Measurements from ENCODE around the gene FXYD5. TPM values are rescaled to one million over a fixed set of nuclear protein-coding genes. Genes with fewer than 3 reads are reported as not detected.
A peak's percentile ranks its signal among the peaks of the same experiment; 100 is the strongest.

Gene FXYD5
- total and polyA plus RNA-seq, 9 of the 15 experiments (the other 6 are each of a cell fraction or from before 2014, with no cell fraction given), result 104 to 537 (median 174) TPM

DNA sequence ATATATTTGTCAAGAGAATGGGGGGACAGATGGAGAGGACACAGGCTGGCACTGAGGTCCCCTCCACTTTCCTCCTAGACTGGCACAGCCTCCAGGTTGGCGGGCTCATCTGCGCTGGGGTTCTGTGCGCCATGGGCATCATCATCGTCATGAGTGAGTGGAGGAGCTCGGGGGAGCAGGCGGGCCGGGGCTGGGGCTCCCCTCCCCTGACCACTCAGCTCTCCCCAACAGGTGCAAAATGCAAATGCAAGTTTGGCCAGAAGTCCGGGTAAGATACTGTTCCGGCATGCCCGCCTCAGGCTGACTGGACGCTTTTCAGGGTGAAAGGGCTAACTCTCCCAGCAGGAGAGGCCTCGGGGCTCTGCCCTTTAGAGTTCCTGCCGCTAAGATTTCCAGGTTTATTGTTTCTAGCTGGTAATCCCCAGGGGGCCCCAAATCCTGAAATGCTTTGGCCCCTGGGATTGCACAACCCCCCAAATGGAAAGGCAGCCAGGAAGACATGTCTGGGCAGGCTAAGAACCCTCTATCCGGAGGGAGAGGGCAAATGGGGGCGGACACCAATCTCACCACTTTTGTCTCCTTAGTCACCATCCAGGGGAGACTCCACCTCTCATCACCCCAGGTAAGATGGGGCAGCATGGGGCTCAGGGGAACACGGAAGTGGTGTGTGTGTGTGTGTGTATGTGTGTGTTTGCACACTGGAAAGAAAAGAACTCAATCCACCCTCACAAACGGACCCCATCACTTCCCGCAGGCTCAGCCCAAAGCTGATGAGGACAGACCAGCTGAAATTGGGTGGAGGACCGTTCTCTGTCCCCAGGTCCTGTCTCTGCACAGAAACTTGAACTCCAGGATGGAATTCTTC lies 31.6 kb upstream of the FXYD5 start:
- TF ChIP-seq PML (IDR thresholded peaks at IDR 0.05; ENCODE audit: low read length) (no peak), CEBPB (tag; IDR thresholded peaks at IDR 0.05) (peak; percentile 59; the same call in 1 of the 2 replicates)
- DNase-seq (ENCODE audit: extremely low read depth in 1 of 4, low spot score in 3 of 4), result no peak
- H3K4me3 ChIP-seq, result no peak overlapping the region
- no peak overlapping the region; a peak in 1 of 4 replicates for H3K9ac ChIP-seq (ENCODE audit: insufficient read depth in 1 of 2, low read depth in 2 of 2, low read length in 2 of 2)
- no TSS peak for BruUV-seq (replicated peaks)
- POLR2A ChIA-PET, result interaction anchor here (0.7 to 0.8 kb wide), 2 partner anchors 18 to 113 kb away, joined by 3 read pairs; no protein-coding TSS in a partner anchor
- FAIRE-seq, result peak; percentile 40
- no peaks in the 10 kb centered on the region for H3K79me2 ChIP-seq (ENCODE audit: control insufficient read depth, insufficient read depth, low read length)
- H3K27ac ChIP-seq (ENCODE audit: extremely low read depth, low read depth, low read length), result no peak overlapping the region
- no peaks in the 10 kb centered on the region for H3K9me3 ChIP-seq (replicated peaks; ENCODE audit: control insufficient read depth, insufficient read depth, low read depth, low read length)
- ATAC-seq, result no peak
- no peak overlapping the region for H2AFZ ChIP-seq (ENCODE audit: low read depth, low read length)
- H3K27me3 ChIP-seq (ENCODE audit: control insufficient read depth in 2 of 2, insufficient read depth in 2 of 2, low read length in 2 of 2), result peaks cover 0 to 4% of the 10 kb centered on the region in 2 experiments; a peak in 1 of 5 replicates
- no peaks in the 10 kb centered on the region for H3K36me3 ChIP-seq (ENCODE audit: control insufficient read depth, insufficient read depth, low read length)
- WGBS (ENCODE audit: insufficient coverage, low coverage, missing lambda C conversion rate), result 54% methylated on average over 16 of the region's 19 CpGs
- no peaks in the 10 kb centered on the region for H3K9me1 ChIP-seq (ENCODE audit: control insufficient read depth, insufficient read depth, low read length)
- intact Hi-C loops (cut with micrococcal nuclease) (no loop called here), in situ Hi-C loops (cut with MboI) (no loop called here)
- H3K4me2 ChIP-seq (ENCODE audit: insufficient read depth, low read length), result no peak overlapping the region
- peaks cover 8 to 46% of the 10 kb centered on the region in 2 experiments; a peak in 4 of 5 replicates for H3K4me1 ChIP-seq (replicated peaks in 1 of 2; ENCODE audit: control insufficient read depth in 2 of 2, insufficient read depth in 2 of 2, low read length in 2 of 2)
- CTCF ChIA-PET (ENCODE audit: low intra/inter-chr PET ratio), result no interaction called here
- H4K20me1 ChIP-seq (replicated peaks; ENCODE audit: control insufficient read depth, insufficient read depth, low read length), result no peaks in the 10 kb centered on the region

DNA sequence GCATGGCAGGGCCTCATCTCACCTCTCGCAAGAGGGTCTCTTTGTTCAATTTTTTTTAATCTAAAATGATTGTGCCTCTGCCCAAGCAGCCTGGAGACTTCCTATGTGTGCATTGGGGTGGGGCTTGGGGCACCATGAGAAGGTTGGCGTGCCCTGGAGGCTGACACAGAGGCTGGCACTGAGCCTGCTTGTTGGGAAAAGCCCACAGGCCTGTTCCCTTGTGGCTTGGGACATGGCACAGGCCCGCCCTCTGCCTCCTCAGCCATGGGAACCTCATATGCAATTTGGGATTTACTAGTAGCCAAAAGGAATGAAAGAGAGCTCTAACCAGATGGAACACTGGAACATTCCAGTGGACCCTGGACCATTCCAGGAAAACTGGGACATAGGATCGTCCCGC lies 31.0 kb upstream of the FXYD5 start:
- WGBS (ENCODE audit: insufficient coverage, low coverage, missing lambda C conversion rate), result 44% methylated on average over 5 of the region's 5 CpGs
- Histone ChIP-seq H4K20me1 (replicated peaks; ENCODE audit: control insufficient read depth, insufficient read depth, low read length) (no peaks in the 10 kb centered on the region), H3K27ac (ENCODE audit: extremely low read depth, low read depth, low read length) (no peak overlapping the region), H3K9ac (ENCODE audit: insufficient read depth in 1 of 2, low read depth in 2 of 2, low read length in 2 of 2) (peak overlapping the region in 1 of 2 experiments; percentile 67; a peak in 1 of 4 replicates), H3K36me3 (ENCODE audit: control insufficient read depth, insufficient read depth, low read length) (no peaks in the 10 kb centered on the region), H3K27me3 (ENCODE audit: control insufficient read depth in 2 of 2, insufficient read depth in 2 of 2, low read length in 2 of 2) (peaks cover 0 to 6% of the 10 kb centered on the region in 2 experiments; a peak in 1 of 5 replicates), H3K4me1 (replicated peaks in 1 of 2; ENCODE audit: control insufficient read depth in 2 of 2, insufficient read depth in 2 of 2, low read length in 2 of 2) (peaks cover 8 to 42% of the 10 kb centered on the region in 2 experiments; a peak in 4 of 5 replicates), H3K79me2 (ENCODE audit: control insufficient read depth, insufficient read depth, low read length) (no peaks in the 10 kb centered on the region), H3K9me3 (replicated peaks; ENCODE audit: control insufficient read depth, insufficient read depth, low read depth, low read length) (no peaks in the 10 kb centered on the region), H2AFZ (ENCODE audit: low read depth, low read length) (peak overlapping the region; percentile 99), H3K9me1 (ENCODE audit: control insufficient read depth, insufficient read depth, low read length) (no peaks in the 10 kb centered on the region), H3K4me3 (no peak overlapping the region), H3K4me2 (ENCODE audit: insufficient read depth, low read length) (peak overlapping the region; percentile 92; the same call in 1 of the 2 replicates)
- ATAC-seq (no peak), FAIRE-seq (no peak), DNase-seq (ENCODE audit: extremely low read depth in 1 of 4, low spot score in 3 of 4) (no peak)
- in situ Hi-C loops (cut with MboI), result no loop called here
- ChIA-PET POLR2A (interaction anchor here (0.7 to 1.4 kb wide), 3 partner anchors 18 to 112 kb away, joined by 3 to 5 read pairs (median 3); no protein-coding TSS in a partner anchor), CTCF (ENCODE audit: low intra/inter-chr PET ratio) (no interaction called here)
- no TSS peak for BruUV-seq (replicated peaks)
- intact Hi-C loops (cut with micrococcal nuclease), result no loop called here
- no peak for TF ChIP-seq CTBP1 (IDR thresholded peaks at IDR 0.05; ENCODE audit: borderline replicate concordance)
- no peak for TF ChIP-seq RAD21 (CRISPR knock-in tag; conservative IDR thresholded peaks at IDR 0.05 in 1 of 2, IDR thresholded peaks at IDR 0.05 in 1 of 2)
- no peak for TF ChIP-seq SIN3B (IDR thresholded peaks at IDR 0.05; ENCODE audit: low read depth)
- TF ChIP-seq, protein P1, sequence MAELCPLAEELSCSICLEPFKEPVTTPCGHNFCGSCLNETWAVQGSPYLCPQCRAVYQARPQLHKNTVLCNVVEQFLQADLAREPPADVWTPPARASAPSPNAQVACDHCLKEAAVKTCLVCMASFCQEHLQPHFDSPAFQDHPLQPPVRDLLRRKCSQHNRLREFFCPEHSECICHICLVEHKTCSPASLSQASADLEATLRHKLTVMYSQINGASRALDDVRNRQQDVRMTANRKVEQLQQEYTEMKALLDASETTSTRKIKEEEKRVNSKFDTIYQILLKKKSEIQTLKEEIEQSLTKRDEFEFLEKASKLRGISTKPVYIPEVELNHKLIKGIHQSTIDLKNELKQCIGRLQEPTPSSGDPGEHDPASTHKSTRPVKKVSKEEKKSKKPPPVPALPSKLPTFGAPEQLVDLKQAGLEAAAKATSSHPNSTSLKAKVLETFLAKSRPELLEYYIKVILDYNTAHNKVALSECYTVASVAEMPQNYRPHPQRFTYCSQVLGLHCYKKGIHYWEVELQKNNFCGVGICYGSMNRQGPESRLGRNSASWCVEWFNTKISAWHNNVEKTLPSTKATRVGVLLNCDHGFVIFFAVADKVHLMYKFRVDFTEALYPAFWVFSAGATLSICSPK (IDR thresholded peaks at IDR 0.05; ENCODE audit: borderline replicate concordance), result no peak
- no peak for TF ChIP-seq NR4A1 (CRISPR knock-in tag; IDR thresholded peaks at IDR 0.05)
- TF ChIP-seq NR4A1 (tag; IDR thresholded peaks at IDR 0.05), result no peak
- TF ChIP-seq HDAC2 (IDR thresholded peaks at IDR 0.05), result no peak
- no peak for TF ChIP-seq SFPQ (IDR thresholded peaks at IDR 0.05; ENCODE audit: low read depth, low read length)
- TF ChIP-seq NCOA1 (IDR thresholded peaks at IDR 0.05; ENCODE audit: low read depth), result no peak
